PFSK-1 (cell line): ENCODE results near the gene TAS2R60. TPM values are rescaled to one million over a fixed set of nuclear protein-coding genes. Genes with fewer than 3 reads are reported as not detected.

ENCODE experiments used
- FOXP2 ChIP-seq: optimal IDR thresholded peaks from 2 replicates; pipeline ENCODE3; 2011; ENCODE audit warnings: borderline replicate concordance, control low read depth, inconsistent platforms; ENCODE audit not compliant: insufficient read depth; ENCODE audit errors: extremely low read length, extremely low read depth
- POLR2AphosphoS5 ChIP-seq: IDR thresholded peaks from 2 replicates; pipeline ENCODE4 v1.6.1; 2012; ENCODE audit warnings: low read depth, mild to moderate bottlenecking, control low read depth, low read length, moderate library complexity
- SIN3A ChIP-seq: IDR thresholded peaks from 2 replicates; pipeline ENCODE4 v1.6.1; 2012; ENCODE audit warnings: mild to moderate bottlenecking, low read length, moderate library complexity, borderline replicate concordance; ENCODE audit not compliant: insufficient read depth
- TAF1 ChIP-seq: IDR thresholded peaks from 2 replicates; pipeline ENCODE4 v1.6.1; 2012; ENCODE audit warnings: low read length, control low read depth, borderline replicate concordance; ENCODE audit not compliant: insufficient read depth
- polyA plus RNA-seq: library from polyadenylated mRNA; unstranded; fragments of >200 nt; gene quantifications from one replicate; pipeline ENCODE4 v1.2.1, GENCODE V29; 2012; ENCODE audit warnings: low read depth, missing spikeins; ENCODE audit not compliant: insufficient read length
- TF ChIP-seq, protein P1 (sequence below), 2 experiments: IDR thresholded peaks; 2 replicates each; pipeline versions ENCODE4 v1.6.1 to v1.8.0; 2011 to 2012; ENCODE audit warnings: low read depth in 2 of 2, low read length in 2 of 2, control low read depth in 1 of 2, inconsistent platforms in 1 of 2, mild to moderate bottlenecking in 1 of 2, moderate library complexity in 1 of 2; ENCODE audit not compliant: insufficient read depth in 1 of 2

TAS2R60 gene, protein sequence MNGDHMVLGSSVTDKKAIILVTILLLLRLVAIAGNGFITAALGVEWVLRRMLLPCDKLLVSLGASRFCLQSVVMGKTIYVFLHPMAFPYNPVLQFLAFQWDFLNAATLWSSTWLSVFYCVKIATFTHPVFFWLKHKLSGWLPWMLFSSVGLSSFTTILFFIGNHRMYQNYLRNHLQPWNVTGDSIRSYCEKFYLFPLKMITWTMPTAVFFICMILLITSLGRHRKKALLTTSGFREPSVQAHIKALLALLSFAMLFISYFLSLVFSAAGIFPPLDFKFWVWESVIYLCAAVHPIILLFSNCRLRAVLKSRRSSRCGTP
- not detected for polyA plus RNA-seq

DNA sequence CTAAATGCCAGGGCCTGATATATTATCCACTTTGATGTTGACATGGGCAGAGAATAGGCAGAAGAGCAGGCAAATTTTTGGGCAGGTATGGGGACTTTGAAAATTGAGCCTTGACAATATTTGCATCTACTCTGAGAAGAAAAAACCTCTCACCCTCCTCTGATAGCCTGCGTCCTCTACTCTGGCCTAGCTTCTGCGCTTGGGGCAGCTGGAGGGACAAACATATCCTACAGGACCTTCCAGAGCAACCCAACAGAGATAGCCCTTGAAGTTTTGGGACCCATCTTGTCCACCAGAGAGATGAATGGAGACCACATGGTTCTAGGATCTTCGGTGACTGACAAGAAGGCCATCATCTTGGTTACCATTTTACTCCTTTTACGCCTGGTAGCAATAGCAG lies at the start of gene TAS2R60:
TAS2R60 (plus strand) TSS at position 301 of the 400 bp plus-strand sequence; CDS start at position 301, 0 bp downstream.
- no peak for TF ChIP-seq FOXP2

DNA sequence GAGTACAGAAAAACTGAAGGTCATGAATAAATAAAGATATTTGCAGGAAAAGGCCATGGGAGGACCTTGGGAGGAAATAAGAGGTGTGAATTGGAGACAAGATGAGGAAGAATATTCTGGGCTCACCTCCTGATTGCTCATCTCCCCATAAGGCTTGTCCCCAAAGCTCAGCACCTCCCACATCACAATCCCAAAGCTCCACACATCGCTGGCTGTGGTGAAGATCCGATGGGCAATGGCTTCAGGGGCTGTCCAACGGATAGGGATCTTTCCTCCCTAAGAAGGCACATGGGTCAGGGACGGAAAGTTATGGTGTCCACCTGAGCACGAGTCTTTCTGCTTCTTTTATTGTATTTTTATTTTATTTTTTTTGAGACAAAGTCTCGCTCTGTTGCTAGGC lies 49.2 kb upstream of the TAS2R60 start:
- TF ChIP-seq SIN3A (no peak), POLR2AphosphoS5 (no peak), TAF1 (no peak), FOXP2 (no peak)
- TF ChIP-seq, protein P1, sequence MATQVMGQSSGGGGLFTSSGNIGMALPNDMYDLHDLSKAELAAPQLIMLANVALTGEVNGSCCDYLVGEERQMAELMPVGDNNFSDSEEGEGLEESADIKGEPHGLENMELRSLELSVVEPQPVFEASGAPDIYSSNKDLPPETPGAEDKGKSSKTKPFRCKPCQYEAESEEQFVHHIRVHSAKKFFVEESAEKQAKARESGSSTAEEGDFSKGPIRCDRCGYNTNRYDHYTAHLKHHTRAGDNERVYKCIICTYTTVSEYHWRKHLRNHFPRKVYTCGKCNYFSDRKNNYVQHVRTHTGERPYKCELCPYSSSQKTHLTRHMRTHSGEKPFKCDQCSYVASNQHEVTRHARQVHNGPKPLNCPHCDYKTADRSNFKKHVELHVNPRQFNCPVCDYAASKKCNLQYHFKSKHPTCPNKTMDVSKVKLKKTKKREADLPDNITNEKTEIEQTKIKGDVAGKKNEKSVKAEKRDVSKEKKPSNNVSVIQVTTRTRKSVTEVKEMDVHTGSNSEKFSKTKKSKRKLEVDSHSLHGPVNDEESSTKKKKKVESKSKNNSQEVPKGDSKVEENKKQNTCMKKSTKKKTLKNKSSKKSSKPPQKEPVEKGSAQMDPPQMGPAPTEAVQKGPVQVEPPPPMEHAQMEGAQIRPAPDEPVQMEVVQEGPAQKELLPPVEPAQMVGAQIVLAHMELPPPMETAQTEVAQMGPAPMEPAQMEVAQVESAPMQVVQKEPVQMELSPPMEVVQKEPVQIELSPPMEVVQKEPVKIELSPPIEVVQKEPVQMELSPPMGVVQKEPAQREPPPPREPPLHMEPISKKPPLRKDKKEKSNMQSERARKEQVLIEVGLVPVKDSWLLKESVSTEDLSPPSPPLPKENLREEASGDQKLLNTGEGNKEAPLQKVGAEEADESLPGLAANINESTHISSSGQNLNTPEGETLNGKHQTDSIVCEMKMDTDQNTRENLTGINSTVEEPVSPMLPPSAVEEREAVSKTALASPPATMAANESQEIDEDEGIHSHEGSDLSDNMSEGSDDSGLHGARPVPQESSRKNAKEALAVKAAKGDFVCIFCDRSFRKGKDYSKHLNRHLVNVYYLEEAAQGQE (IDR thresholded peaks at IDR 0.05; ENCODE audit: insufficient read depth in 1 of 2, low read depth in 2 of 2, low read length in 2 of 2): no peak

DNA sequence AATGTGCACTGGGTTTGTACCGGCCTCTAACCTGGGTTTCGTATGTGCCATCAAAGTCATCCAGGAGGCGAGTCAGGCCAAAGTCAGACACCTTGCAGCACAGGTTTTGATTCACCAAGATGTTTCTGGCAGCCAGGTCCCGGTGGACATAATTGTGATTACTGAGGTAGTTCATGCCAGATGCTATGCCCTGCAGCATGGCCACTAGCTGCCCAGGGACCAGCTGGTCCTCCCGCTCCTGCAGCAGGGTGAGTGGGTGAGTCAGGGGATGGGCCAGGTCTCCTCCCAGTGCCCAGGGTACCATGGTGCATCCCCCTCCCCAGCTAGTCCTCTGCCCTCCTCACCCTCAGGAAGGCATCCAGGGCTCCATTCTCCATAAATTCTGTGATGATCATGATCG lies 48.5 kb upstream of the TAS2R60 start:
- no peak for TF ChIP-seq SIN3A
- TF ChIP-seq TAF1: no peak
- TF ChIP-seq FOXP2: no peak
- TF ChIP-seq, protein P1 (IDR thresholded peaks at IDR 0.05; ENCODE audit: insufficient read depth in 1 of 2, low read depth in 2 of 2, low read length in 2 of 2): no peak
- no peak for TF ChIP-seq POLR2AphosphoS5

DNA sequence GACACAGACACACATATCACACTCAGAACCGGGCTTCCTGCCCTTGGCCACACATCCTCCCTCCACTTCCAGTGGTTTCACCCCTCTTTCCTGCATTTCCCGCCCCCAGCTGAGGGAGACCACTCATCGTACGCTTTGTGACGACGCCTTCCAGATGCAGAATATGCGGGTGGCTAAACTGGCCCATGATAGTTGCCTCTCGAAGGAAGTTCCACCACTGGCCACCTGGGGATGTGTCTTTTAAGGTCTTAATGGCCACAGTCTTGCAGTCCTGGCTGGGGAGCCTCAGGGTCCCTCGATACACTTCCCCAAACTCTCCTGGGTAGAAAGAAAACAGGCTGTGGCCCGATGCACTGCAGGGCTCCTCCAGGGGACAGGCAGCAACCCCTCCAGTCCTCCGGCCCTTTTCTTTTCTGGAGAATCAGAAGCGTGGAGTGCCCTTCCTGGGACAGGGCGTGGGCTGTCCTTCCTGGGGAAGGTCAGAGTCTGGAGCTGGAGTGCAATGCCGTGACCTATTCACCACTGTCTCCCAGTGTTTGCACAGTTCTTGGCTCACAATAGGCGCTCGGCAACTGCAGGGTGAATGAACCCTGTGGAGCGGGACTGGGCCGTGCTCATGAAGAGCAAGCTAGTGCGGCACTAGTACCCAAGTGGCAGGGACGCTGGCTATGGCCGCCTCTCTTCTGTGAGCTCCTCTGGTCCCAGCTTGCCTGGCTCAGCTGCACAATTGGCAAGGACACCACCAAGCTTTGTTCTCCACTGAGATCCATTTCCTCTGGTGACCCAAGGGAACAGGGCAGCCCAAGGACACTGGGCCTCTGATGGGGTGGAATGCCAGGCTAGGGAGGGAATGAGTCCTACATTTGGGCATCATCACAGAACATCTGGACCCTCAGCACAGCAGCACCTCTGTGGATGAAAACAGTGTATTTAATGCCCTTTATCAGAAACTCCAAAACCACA lies 47.8 kb upstream of the TAS2R60 start:
- TF ChIP-seq SIN3A (no peak), TAF1 (no peak), POLR2AphosphoS5 (no peak), FOXP2 (no peak)
- TF ChIP-seq, protein P1 (IDR thresholded peaks at IDR 0.05; ENCODE audit: insufficient read depth in 1 of 2, low read depth in 2 of 2, low read length in 2 of 2): no peak

DNA sequence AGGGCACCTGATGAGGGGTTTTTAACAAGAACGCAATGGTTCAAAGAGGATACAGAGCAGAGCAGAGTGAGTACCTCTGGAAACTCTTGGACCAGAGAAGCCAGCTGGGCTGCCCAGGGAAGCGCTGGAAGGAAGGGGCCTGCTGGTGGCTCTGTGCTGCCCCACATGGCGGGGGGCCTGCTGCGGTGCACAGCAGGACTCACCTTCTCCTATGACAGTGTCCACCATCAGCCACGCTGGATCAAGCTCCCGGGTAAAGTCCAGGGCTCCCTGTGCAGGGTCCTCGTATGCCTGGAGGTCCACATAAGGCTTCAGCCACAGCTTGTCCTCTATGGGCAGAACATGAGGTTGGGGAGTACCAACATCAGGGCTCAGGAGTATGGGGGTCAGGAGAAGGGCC lies 47.1 kb upstream of the TAS2R60 start:
- TF ChIP-seq, protein P1 (IDR thresholded peaks at IDR 0.05; ENCODE audit: insufficient read depth in 1 of 2, low read depth in 2 of 2, low read length in 2 of 2): no peak
